GM19193 (cell line): ENCODE results near the gene SFXN5.

ENCODE experiments used
- POLR2A ChIP-seq: IDR thresholded peaks from 4 replicates; pipeline ENCODE4 v1.6.1; 2011; ENCODE audit not compliant: insufficient read depth, insufficient read length; ENCODE audit errors: extremely low read depth

SFXN5 gene

DNA sequence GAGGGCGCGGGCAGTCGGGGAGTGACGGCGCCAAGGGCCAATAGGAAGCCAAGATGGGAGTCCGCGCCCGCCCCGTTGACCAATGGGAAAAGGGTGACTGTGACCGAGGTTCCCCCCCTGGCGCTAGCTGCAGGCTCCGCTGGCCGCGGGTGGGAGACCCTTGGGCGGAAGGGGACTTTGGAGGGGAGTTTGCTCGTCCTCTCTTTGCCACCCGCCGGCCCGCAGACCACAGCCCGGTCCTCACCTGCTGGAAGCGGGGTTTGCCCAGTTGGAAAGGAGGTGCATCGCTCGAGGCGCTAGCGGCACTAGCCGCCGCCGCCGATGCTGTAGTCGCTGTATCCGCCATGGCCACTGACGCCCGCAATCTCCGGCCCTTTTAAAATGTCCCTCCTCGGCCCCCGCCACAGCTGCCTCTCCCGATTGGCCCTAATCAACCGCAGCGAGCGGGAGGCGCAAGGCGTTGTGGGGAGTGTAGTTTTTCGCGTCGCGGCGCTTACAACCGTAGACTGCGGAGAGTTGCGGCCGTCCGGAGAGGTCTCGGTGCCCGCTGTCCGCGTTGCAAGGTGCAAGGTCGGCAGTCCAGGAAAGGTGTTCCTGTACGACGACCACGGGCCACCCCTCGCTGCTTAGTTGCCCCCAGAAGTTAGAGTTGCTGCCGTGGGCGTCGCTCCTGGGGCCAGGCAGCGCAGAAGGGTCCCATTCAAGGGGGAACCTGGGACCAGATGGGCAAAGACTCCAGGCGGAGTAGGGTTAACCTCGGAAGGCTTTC lies at the start of gene SFXN5:
Gene SFXN5 (minus strand): TSS at position 353 of the 769 bp plus-strand sequence. CDS start 7 bp downstream, at position 346.
- TF ChIP-seq POLR2A = peak; percentile 71

DNA sequence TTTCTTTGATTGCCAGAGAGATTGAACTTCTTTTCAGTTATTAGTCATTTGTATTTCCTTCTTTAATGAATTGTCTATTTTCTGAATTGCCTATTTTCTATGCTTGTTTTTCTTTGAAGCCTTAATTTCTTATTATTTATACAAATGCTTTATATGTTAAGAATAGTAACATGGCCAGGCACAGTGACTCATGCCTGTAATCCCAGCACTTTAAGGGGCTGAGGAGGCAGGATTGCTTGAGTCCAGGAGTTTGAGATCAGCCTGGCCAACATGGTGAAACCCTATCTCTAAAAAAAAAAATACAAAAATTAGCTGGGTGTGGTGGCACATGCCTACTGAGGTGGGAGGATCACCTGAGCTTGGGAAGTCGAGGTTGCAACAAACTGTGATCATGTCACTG lies 45.9 kb upstream of the SFXN5 start:
- TF ChIP-seq POLR2A = no peak

DNA sequence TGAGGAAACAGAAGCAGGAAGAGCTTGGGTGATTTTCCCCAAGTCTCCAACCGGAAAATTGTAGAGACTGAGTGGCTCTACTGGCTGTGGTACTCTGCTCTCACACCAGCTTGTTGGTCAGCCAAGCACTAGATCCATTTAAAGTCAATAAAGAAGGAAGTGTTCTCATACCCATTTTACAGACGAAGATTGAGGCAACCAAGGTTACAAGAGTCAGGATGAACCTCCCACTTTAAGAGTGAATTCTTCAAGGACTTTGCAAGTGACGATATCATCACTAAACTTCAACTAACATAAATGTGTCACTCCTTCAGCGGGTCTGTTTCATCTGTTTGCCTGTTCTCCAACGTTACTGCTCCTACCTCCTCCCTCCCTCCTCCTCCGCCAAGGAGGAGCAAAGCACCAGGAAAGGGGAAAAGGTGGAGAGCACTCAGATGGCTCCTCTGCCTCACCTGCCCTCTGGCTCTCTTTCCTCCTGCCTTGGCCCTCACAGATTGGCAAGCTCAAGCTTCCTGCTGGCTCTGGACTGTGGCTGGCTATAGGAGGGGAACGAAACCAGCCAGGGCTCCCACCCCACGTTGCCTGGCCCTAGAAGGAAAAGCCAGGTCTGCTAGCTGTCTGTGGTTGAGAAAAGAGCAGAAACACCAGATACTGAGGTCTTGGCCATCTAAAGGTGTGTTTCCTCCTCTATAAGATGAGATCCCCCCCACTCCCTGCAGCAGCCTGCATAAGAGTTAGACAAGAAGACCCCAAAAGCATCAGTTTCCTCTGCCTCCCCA lies 44.9 kb upstream of the SFXN5 start:
- no peak for TF ChIP-seq POLR2A

DNA sequence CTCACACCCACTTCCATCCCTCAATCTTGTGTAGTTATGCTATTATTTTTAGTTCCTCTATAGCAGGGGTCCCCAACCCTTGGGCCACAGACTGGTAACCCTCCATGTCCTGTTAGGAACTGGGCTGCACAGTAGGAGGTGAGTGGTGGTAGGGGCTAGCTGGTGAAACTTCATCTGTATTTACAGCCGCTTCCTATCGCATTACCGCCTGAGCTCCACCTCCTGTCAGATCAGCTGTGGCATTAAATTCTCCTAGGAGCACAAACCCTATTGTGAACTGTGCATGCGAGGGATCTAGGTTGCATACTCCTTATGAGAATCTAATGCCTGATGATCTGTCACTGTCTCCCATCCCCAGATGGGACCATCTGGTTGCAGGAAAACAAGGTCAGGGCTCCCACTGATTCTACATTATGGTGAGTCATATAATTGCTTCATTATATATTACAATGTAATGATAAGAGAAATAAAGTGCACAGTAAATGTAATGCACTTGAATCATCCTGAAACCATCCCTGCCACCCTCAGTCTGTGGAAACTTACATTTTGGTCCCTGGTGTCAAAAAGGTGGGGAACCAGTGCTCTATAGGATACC lies 42.9 kb upstream of the SFXN5 start:
- no peak for TF ChIP-seq POLR2A

DNA sequence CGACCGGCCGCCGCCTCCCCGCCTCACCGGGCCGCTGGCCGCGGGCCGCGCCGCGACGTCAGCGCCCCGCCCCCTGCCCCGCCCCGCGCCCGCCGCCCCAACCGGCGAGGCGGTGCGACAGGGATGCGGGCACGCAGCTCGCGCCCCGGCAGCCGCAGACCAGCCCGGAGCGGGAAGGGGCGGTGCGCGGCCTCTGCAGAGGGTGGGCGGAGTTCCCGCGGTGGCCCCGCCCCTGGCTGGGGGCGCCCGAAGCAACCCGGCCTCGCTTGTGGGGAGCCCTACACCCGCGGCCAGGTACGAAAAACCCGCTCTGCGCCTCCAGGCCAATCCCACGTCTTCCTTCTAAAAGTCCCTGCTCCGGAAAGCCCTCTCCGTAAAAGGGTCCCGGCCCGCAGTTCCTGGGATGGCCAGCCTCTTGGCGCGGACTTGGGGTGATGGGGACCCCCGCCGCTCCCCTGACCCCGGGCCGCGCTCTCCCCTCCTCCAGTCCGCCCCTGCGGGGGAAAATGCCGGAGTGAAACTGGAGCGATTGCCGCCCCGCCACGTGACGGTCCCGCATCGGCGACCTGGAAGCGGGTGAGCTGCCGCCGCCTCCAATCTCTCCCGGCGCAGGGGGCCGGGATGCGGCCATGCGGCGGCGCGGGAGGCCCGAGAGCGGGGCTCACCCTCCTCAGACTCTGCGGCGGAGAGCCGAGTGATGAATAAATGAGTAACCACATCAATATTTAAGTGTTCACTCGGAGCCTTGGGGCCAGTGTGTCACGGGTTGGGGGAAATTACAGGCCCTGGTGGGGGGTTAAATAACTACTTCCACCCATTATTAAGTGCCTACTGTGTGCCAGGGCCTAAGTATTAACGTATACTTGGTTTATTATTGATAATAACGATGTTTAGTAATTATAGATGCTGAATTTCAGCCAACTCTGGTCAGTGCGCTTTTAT lies 41.7 kb upstream of the SFXN5 start, which contains the start of gene RAB11FIP5:
Gene RAB11FIP5 (minus strand): TSS at position 36 of the 942 bp plus-strand sequence. CDS start 171 bp downstream, outside the sequence.
- TF ChIP-seq POLR2A = no peak

GRCh38 chr2:73112026-73112912 lies 40.8 kb upstream of the SFXN5 start:
- TF ChIP-seq POLR2A = no peak

GRCh38 chr2:73111073-73112025 lies 39.8 kb upstream of the SFXN5 start:
- no peak for TF ChIP-seq POLR2A

DNA sequence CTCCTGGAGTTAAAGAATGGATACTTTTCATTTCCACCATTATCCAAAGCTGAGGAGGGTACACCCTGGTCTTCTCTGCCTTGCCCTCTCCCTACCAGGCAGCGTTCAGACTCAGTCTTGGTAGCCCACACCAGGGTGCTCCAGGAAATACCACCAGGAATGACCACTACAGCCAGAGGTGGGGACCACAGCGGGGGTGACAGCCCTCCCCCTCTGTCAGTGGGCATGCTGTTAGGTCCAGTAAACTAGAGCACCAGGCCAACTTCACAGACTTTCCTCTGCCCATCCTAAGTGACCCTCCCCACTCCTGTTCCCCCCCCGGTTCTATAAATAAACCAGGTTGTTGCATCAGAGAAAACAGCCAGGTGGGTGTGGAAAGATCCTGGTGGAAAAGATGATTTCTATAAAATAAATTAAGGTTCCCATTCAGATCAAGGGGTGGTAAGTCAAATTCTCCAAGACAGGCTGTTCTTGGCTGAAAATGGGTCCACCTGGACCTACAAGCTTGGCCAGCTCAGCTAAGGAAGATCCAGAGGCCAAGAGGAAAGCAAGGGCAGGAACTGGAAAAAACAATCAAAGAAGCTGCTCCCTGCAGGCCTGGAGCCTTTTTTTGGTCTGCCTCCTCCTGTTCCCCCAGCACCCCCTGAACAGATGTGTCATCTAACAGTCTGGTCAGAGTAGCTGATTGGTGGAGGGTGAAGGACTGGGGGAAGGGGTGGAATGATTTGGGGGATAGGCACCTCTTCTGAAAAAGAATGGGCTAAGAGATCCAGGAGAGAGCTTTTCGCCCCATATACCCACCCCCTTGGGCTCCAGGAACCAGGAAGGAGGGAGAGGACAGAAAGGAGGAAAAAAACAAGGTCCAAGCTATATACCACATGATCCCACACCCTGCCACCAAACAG lies 38.9 kb upstream of the SFXN5 start:
- TF ChIP-seq POLR2A = no peak

- no peak for TF ChIP-seq POLR2A
Measured at GRCh38 chr2:73109431-73110167, 38.1 kb upstream of the SFXN5 start.

GRCh38 chr2:73107211-73107926 lies 35.9 kb upstream of the SFXN5 start:
- TF ChIP-seq POLR2A = no peak
